Stimulated activated CD8-positive, alpha-beta memory T cell treated with anti-CD3 and anti-CD28 coated beads, Interleukin-4, amount 100 ng/mL, for 24 hours (primary cell): ENCODE data around the gene SMAD5.

Source experiments
- DNase-seq: peaks from one replicate; pipeline ENCODE4 v3.0.0-alpha.2; 2020; ENCODE audit warnings: low read depth

Gene SMAD5

DNA sequence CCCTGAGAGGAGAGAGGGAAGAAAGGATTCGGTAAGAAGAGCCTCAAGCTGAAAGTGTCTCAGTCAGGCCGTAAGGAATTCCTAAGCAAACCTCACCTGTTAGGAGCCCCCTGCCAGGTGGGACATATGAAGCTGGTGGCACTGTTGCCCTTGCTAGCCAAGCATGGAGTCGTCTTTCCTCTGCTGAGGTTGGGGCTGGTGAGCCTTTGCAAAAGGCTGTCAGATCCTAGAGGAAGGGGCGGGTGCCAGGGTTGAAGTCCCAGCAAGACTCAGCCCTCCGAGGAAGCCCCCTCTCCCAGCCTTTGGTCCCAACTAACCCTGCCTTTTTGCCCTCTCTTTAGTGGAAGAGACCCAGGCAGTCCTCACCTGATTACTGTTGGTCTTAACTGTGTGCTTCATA lies 65.8 kb downstream of the SMAD5 start:
- no peak for DNase-seq

DNA sequence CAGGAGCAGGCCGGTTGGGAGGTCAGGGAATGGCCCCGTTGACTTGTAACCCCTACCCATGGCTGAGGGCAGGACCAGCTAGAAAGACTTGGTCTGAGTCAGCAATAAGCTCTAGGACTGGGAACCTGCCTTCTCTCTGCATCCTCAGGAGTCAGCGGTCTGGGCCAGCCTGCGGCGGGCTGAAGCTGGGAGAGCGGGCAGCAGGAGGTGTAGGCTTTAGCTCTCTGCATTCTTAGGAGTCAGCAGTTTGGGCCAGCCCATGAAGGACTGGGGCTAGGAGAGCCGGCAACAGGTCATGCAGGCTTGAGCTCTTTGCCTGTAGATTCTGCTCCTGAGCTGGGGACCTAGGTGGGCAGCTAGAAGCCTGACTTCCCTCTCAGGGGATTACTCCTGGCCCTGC lies 66.8 kb downstream of the SMAD5 start:
- no peak for DNase-seq

DNA sequence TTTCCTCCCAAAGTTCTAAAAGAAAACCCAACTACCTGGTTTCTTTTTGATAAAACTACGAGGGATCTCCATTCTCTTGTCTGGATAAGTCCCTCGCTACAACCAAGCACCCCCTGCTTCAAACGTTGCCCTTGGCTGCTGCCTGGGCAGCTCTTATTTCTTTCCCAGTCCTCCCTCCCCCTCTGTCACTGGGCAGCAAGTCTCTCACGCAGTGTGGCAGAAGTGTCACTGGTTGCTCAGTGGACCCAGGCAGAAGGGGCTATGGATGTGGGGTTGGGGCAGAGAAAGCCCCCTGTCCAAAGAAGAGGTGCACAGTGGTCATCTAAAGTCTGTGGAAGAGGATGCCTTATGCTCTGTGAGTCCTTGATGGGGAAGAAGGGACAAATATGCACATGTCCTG lies 67.5 kb downstream of the SMAD5 start:
- no peak for DNase-seq

DNA sequence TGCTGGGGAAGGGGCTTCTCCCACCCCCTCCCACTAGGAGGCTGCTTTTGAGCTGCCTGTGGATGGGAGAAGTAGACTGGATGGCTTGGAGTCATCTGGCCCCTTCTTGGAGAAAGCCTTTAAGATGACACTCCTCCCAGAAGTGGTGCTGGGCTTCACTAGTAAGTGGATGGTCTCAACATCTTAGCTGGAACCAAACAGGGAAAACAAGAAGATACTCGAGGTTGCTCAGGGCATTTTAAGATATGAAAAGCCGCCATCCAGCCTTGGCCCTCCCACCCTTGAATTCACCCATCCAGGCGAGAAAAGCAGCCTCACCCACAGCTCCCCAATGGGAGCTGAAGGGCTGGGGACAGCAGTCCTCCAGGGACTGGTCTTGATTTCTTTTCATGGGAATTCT lies 68.1 kb downstream of the SMAD5 start:
- no peak for DNase-seq

DNA sequence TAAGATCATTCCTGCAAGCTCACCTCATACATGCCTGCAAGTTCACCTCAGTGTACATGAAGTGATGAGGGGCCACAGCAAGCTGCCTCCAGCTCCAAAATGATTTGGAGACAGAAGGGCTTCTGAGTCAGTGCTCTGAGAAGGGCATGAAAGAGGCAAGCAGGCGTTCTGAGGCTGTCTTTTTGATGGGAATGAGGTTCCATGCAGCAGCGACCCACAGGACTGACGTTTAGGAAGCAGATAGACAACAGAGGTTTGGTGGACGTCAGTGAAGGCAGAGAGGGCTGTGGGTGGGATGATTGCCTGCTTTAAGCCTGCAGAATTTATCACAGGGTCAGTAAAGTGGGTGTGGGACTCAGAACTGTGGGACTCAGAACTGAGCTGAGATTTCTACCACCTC lies 69.2 kb downstream of the SMAD5 start:
- DNase-seq = no peak

DNA sequence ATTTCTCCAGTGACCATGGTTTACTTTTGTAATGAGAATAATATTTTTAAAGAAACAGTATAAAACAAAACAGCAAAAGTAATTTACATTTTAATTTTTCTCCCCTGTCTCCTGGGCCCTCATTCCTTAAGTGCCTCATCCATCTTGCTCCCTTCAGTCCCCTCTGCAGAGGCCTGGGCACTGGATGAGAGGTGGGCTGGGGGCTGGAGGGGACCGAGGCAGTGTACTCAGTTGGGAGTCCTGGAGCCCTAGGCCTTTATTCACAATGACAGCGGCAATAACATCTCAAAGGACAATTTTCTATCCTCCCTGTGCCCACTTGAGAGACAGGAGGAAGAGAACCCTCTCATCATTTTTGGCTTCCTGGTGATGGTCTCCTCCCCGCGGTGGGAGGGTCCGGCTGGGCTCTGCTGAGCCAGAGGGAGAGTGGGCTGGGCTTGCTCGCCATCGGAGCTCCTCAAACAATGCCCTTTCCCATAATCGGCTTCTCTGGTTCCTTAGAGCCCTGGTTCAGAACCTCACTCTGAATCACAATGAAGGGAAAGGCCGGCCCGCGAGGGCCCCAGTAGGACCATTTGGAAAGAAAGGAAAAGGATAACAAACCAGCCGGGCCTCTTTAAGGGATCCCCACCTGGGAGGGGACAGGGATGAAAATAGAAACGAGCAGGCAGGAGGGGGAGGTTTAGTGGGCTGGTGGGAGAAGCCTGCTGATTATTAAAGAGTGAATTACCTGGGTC lies 70.0 kb downstream of the SMAD5 start:
- DNase-seq = no peak

DNA sequence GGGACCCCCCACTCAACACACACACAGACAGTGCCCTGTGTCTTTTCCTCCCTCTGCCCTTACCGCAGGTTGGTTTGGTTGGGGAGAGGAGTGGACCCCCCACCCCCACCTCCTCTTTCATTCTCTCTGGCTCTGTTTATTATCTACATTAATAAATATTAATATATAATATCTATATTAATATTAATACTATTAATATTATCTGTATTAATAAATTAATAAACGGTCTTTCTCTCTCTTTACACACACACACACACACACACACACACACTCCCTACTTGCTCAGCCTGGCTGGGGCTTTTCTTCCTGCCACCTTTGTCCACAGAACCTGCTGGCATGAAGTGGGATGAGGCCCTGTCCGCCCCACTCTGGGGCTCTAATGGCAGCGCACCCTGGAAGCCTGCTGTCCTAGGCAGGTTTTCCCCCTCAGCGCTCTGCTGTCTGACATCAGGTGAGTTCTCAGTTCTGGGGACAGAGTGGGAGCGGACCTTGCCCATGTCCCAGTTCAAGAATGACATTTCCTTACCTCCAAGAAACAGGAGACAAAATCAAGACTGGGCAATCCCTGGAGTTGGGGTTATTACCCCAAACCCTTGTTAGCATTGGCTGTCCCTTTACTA lies 70.8 kb downstream of the SMAD5 start:
- no peak for DNase-seq

DNA sequence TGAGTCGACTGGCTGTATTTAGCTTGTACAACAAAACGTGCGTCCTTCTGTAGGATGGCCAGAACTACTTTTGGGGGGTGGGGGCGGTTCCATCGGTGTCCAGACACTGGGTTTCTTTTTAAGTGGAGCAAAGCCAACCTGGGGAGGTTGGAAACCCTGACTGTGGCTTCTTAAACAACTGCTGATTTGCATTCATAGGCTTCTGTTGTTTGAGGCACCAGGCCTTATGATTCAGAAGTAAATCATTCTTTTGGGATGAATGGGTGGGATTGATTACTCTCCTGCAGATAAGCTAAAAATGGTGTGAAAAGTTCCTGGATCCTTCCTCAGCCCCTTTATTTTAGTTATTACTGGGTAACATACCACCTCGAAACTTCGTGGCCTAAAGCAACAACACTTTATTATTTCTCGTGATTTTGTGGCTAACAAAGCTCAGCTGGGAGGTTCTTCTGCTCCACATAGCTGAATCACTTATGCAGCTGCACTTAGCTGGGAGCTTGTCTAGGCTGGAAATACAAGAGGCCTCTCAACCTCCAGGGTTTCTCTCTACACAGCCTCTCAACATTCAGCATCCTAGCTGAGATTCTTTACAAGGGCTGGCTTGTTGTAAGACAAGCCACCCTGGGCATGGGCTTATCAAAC lies 72.5 kb downstream of the SMAD5 start:
- DNase-seq = no peak

DNA sequence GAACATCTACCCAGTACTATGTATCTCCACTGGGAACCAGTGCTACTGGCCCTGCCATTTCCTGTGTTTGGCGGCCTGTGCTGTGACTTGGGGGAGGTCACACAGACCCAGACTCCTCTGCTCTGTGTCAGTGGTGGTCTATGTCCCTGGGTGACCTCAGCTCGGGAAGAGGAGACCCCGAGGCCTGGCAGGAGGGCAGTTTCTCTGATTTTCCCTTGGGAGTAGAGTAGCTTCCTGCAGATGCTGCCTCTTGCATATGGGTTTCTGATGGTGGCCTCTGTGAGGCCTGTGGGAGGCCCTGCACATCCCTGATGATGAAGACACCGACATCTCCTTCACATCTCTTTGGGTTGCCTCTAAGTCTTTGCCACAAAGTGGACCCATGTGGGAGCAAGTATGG lies 73.3 kb downstream of the SMAD5 start:
- no peak for DNase-seq

DNA sequence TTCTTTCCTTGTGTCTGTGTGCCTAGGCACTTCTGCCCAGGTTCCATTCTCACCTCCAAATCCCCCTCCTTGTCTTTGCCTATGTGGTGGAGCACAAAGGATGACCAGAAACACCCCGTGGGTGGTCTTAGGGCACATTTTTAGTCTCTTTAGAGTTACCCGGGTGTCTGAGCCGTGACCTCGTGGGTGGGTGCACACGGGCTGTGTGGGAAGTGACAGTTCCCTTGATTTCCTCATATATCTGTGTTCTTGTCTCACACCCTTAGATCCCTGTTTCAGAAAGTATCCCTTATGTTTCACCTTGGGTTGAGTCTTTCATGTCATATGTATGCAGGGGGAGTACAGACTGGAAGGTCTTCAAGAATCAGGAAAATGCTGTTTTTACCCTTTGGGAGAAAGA lies 73.7 kb downstream of the SMAD5 start:
- no peak for DNase-seq

DNA sequence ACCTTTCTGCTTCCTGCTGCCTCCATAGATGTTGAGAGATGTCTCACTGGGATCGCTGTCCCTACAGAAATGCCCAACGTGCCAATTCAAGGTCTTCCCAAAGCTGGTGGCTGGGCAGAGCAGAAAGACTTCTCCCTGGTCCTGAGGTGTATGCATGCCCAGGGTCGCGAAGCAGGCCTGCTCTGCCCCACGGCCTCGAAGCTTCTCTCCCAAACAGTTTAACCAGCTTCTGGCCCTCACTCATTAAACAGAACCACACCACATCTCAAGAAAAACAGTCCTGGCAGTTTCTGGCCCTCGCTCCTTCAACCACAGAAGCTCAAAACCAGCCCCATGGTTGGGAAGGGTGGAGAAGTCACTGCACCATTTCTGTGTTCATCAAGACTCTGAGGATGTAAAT lies 75.0 kb downstream of the SMAD5 start:
- DNase-seq = no peak

DNA sequence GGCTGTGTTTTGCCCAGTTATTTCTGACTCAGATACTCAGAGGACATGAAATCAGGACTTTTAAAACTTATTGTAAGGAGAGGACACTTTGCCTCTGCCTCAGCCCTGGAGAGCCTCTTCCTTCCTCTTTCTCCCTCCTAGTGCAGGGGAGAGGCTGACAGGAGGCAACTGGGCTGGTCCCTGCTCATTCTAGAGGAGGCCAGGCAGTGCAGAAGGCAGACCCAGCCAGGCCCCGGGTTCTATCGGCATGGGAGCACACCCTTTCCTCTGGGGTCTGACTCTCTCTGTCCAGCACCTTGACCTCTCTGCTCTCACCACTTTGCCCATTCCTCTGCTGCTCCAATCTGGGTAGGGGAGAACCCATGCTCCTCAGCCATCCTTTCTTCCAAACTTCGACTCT lies 76.3 kb downstream of the SMAD5 start:
- DNase-seq = no peak

DNA sequence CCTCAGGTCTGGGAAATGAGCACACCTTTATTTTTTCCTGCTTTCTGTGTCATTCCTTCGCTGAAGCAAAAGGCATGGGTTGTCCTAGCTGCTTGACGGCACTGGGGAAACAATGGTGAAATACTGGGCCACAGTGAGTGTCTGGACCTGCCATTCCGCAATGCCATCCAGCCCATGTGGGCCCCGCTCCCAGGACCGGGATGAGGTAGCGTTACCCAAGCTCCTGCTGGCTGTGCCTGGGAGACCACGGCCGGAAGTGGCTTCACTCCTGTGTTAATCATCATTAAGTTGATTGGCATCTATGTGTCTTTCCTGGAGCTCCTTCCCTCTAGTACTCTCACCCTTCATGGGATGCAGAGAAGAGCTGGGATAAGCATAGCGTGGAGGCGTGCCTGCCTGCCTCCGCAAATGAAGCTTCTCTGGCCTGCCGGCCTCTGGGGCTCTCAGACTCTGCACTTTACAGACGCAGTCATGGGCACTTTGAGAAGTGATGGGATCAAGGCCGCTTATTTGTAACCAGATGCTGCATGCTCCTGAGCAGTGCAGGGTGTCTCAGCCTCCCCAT lies 76.8 kb downstream of the SMAD5 start:
- DNase-seq = no peak

DNA sequence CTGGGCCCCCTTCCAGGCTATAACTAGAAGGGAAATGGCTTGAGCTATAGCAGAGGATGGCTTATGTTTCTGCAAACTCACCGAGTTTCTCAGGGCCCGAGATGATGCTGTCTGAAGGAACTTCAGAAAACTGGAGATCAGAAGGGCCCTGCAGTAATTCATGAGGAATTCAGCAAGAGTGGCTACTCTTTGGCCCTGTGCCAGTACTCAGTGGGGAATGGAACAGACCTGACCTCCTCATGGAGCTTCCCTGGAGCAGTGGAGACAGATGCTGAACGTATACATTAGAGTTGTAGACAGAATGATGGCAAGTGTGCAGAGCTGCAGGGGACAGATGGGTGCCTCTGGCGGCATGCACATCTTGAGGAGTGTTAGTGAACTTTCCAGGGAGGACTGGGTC lies 77.6 kb downstream of the SMAD5 start:
- DNase-seq = no peak

DNA sequence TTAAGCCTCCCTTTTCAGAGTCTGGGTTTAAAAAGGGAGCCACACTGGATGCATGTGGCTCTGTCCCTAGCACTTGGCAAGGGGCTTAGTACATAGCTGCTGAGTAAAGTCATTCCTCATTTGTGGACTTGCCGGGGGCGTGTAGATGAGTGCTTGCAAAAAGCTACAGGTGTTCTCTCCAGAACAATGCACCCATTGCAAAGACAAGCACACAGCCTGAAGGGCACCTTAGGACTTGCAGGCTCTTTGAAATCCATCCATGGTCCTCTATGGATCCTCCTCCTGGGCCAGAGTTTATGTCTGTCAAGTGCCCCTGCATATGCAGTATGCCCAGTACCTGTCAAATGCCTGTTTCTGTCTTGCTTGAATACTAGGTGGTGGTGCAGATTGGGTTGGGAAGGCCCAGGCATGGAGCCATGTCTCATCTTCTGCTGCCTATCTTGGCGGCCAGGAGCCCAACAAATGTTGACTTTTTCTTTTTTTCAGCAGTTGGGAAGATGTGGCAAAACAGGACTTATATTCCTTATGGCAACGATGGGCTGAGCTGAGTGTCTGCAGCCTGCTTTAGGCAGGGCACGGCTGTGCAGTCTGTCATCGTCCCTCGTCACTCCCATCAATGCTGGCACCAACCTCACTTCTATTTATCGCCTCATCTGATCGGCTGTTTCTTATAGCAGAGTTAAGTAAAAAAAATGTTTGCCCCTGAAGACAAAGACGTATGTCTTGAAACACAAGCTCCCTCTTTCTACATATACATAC lies 78.8 kb downstream of the SMAD5 start:
- DNase-seq = no peak

DNA sequence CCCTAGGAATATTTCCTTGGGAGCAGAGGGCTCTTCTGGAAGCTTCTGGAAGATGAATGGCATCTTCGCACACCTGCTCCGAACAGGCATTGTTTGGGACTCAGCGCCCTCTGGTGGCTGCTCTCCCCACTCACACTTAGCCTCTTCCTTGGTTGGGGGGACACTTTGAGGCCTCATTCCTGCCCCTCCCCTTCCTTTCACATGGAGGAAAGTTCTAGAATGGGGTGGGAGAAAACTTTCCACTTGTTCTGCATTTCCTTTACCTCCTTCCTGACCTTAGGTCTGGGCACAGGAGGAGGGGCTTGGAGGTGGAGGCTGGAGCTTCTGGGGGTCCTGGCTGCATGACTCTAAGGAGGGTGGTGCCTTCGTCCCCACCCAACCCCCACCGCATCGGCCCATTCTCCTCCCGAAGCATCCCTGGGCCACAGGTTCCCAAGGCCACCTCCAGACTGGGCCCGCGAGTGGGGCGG lies 79.6 kb downstream of the SMAD5 start:
- DNase-seq = peak; percentile 25

DNA sequence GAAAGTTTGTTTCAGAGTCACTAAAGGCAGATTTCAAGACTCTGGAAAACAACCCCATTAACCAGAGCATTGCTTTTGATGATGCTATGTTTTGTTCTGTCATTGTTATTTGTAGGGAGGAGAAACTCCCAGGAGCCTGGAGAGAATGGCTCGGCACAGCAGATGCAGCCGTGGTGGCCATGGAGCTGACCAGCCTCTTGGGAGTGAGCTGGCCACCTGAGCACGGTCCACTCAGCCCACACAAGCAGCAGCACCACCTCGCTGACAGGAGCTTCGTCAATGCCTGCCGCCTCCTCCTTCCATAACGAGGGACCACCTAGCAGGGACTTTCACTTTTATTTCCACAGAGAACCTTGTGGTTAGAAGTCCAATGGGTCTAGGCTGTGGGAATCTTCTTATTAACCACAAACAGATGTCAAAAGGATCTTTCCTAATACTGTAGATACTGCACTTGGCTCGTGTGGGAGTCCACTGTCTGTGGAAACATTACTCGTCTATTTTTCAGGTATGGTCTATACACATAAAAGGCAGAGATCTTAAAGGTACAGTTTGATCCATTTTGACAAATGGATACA lies 81.4 kb downstream of the SMAD5 start:
- no peak for DNase-seq

DNA sequence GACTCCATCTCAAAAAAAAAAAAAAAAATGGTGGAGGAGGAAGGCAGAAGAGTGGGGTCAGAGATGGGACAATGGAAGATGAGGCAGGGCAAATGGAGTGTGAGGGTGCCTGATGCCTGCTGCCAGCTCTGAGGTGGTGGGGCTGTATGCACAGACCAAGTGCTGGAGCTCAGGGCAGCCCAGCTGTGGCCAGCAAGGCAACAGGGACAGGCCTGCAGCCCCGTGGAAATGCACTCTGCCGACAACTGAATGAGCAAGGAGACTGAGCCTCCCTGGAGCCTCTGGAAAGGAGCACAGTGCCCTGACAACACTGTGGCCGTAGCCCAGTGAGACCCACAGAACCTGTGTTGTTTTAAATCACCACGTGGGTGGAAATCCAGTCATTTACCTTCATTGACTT lies 83.2 kb downstream of the SMAD5 start:
- no peak for DNase-seq

DNA sequence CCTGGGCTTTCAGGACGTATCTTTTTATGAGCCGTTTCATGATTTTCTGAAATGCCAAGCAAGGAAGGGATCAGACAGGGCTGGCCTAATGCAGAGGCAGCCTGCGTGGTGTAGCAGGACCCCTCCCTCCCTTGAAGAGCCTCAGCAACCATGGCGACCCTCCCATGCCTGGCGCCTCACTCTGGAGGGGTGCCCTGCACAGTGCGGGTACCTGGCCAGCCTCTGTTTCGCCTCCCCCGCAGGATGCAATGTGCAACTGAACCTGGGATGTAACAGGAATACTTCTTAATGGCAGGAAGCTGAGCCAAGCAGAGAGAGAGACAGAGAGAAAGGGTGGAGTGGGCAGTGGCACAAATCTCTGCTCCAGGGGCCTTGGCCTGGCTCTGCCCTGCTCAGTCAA lies 83.6 kb downstream of the SMAD5 start:
- no peak for DNase-seq

DNA sequence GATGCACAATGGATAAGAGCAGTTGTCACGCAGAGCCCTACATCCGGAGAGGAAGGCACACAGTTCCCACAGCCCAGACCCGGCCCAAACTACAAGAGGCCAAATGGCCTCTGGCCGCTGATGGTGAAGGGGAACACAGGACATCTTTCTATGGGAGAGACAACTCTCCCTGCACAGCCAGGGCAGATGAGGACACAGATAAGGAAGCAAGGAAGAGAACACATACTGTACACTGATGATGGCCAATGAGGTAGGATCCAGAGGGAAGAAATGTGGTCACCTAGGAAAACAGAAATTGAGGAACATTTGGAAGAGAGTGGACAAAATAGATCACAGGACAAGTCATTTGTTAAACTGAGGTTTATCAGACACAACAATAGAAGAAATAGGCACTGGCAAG lies 88.7 kb downstream of the SMAD5 start:
- no peak for DNase-seq

DNA sequence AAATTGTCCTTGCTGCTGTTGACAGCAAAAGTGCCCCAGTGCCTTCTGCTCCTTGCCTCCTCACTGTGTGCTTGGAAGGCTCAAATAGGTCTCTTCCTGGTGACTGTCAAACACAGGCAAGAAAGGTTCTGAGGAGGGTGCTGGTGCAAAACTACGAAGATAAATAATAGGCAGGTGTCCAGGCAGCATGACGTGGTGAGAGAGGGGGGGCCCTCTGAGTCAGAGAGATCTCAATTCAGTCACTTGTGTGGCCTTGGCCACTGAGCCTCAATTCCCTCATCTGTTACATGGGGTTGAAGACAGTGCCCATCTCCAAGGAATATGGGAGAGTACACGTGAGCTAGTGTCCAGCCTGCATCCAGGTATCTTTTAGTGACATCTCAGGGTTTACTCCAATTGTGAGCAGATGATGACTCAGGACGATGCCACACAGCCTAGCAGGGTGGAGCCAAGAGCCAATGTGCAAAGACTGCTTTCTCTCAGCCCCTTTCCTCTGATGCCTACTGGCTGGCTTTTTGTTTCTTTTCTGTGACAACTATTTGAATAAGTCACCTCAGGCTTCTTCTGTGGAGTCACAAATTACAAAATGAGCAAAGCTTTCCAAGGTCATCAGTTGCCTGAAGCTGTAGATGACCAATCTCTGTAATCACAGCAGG lies 90.1 kb downstream of the SMAD5 start:
- no peak for DNase-seq

DNA sequence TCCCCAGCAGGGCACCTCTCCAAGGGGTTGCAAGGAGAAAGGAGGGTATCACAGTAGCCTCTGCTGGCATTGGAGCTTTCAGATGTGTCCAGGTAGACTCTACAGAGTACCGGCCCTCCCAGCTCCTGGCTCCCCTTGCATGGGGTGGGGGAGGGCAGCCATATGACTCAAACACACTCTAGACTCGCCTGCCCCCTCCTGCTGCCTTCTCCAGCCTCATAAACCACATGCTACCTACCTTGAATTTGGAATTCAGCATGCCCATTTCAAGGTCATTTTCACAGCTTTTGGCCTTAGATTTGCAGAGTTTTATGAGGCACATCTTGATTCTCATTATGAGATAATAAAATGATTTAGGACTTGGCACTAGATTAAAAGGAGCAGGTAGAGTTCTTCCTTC lies 93.2 kb downstream of the SMAD5 start:
- DNase-seq = no peak
